GM12864 (cell line): ENCODE data around the gene NUP98.

ENCODE experiments used
- DNase-seq: peaks from one replicate; pipeline ENCODE4 v3.0.0-alpha.2; 2011; ENCODE audit warnings: low read depth
- H3K4me3 ChIP-seq: 2 replicates; pipeline ENCODE4 v1.5.1; 2011; ENCODE audit warnings: mild to moderate bottlenecking, low read depth, low read length, control low read depth
- TF ChIP-seq, protein P1 (sequence below): IDR thresholded peaks from 2 replicates; pipeline ENCODE4 v1.5.1; 2011; ENCODE audit warnings: low read depth, mild to moderate bottlenecking, moderate library complexity, low read length, control low read depth, inconsistent platforms; ENCODE audit errors: missing control alignments

NUP98 gene

GRCh38 chr11:3810446-3810845 lies 13.1 kb upstream of the NUP98 start:
- TF ChIP-seq, protein P1, sequence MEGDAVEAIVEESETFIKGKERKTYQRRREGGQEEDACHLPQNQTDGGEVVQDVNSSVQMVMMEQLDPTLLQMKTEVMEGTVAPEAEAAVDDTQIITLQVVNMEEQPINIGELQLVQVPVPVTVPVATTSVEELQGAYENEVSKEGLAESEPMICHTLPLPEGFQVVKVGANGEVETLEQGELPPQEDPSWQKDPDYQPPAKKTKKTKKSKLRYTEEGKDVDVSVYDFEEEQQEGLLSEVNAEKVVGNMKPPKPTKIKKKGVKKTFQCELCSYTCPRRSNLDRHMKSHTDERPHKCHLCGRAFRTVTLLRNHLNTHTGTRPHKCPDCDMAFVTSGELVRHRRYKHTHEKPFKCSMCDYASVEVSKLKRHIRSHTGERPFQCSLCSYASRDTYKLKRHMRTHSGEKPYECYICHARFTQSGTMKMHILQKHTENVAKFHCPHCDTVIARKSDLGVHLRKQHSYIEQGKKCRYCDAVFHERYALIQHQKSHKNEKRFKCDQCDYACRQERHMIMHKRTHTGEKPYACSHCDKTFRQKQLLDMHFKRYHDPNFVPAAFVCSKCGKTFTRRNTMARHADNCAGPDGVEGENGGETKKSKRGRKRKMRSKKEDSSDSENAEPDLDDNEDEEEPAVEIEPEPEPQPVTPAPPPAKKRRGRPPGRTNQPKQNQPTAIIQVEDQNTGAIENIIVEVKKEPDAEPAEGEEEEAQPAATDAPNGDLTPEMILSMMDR: no peak
- no peak overlapping the region for H3K4me3 ChIP-seq
- DNase-seq: no peak

DNA sequence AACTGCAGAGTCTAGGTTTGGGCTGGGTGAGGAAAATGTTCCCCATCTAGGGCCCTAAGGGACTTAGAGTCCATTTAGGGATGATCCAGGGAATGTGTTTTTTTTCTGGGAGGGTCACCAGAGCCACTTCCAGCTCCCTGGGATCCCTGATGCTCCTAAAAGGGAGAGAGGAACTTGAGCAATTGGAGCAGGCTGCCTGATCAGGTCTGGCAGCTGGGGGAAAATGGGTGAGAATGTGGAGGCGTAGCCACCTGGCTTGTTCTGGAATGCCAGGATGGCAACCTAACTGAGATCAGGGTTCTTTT lies 12.2 kb upstream of the NUP98 start:
- no peak overlapping the region for H3K4me3 ChIP-seq
- TF ChIP-seq, protein P1: no peak
- no peak for DNase-seq

DNA sequence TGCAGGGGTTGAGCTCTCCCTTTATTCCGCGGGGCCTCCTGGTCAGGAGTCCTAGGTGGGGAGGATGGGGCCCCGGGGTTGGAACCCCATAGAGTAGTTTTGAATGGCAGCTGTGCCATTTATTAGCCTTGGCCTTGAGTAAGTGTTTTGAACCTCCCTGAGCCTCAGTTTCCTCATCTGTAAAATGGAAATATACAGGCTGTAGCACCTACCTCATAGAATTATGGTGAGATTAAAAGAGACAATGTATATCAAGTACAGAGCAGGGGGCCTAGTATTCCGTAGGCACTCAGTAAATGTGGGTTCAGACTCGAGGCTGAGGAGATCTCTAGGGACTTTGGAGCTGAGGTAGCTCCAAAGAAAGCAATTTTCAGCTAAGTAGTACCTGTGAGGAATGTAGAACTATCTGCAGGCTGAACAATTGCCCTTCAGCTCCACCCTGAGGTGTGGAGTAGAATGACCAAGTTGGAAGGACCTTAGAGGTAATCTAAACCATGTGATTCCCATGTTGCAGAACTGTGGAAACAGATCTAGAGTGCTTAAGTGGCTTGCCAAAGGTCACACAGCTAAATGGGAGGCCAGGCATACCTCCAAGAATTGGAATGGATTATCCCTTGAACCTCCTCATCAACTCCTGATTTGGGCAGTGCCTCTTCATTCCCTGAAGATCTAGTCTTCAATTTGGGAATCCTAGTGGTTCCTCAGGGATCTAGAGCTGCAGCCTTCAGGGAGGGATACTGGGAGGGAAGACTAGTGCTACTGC lies 11.7 kb upstream of the NUP98 start:
- peak overlapping the region; percentile 92 for H3K4me3 ChIP-seq
- DNase-seq: no peak
- TF ChIP-seq, protein P1: peak; percentile 68

DNA sequence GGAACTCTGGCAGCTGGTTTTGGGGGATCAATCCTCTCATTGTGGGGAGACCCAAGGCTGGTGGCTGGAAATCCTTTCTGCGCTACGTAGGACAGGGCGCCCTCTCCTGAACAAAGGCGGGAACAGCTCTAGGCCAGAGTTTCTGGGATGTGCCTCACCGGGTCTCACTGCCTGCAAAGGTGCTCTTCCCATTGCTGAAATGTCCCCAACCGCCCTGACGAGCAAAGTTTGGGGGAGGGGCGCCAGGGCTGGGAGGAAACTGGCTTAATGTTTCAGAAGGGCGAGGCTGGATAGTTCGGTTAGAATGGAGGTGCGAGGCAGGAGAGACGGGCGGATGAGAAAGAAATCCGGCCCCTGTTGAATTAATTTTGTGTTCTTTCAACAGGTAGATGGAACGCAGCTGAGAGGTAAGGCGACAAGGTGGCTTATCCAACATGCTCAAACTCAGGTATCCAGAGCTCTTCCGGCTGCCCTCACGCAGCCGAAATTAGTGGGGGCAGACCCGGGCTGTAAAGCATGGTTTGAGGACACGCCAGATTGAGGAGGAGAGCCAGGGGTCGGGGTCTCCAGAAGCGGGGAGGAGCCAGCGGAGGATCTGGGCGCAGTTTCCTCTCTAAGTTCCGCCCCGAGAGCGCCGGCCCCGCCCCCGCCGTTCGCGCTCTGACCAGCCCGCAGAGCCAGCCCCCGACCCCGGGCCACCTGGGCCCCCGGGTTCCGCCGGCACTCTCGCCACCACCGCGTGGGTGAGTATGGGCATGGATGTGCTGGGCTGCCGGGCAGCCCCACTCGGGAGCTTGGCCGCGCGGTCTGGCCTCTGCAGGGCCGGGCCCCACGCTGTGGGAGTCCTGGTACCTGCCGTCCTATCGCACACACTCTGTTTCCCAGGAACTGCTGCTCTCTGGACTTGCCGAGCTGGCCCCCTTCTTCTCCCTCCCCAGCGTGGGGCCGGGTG lies 10.8 kb upstream of the NUP98 start, which contains the start of gene PGAP2:
Gene PGAP2, plus strand, starts transcription at position 652 of the 952 bp plus-strand sequence. CDS start 2,700 bp downstream, outside the sequence.
- TF ChIP-seq, protein P1: peak; percentile 79
- DNase-seq: no peak
- H3K4me3 ChIP-seq: peak within 1 kb of the TSS; percentile 92

DNA sequence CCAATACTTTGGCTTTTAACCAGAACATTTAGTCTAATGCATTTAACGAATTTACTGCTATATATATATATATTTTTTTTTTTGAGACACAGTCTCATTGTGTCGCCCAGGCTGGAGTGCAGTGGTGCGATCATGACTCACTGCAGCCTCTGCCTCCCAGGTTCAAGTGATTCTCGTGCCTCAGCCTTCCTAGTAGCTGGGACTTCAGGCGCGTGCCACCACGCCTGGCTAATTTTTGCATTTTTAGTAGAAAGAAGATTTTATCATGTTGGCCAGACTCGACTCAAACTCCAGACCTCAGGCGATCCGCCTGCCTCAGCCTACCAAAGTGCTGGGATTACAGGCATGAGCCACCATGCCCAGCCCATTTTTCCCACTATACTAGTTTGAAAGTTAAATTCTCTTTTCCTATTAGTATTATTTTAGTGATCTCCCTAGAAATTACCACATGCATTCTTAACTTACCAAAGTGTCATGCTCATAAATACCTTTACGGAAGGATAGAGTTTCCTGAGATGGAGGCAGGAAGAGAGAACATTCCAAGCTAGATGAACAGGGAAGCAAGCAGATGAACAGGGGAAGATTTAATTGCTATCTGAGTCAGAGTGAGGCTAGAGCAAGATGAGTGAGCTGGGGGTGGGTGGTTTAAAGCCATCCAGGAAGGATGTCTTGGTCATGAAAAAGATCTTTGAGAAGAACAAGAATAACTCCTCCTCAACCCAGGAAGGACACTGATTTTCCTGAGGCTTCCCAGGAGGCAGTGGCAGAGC lies 6.6 kb upstream of the NUP98 start:
- TF ChIP-seq, protein P1: no peak
- no peak for DNase-seq
- no peak overlapping the region for H3K4me3 ChIP-seq

DNA sequence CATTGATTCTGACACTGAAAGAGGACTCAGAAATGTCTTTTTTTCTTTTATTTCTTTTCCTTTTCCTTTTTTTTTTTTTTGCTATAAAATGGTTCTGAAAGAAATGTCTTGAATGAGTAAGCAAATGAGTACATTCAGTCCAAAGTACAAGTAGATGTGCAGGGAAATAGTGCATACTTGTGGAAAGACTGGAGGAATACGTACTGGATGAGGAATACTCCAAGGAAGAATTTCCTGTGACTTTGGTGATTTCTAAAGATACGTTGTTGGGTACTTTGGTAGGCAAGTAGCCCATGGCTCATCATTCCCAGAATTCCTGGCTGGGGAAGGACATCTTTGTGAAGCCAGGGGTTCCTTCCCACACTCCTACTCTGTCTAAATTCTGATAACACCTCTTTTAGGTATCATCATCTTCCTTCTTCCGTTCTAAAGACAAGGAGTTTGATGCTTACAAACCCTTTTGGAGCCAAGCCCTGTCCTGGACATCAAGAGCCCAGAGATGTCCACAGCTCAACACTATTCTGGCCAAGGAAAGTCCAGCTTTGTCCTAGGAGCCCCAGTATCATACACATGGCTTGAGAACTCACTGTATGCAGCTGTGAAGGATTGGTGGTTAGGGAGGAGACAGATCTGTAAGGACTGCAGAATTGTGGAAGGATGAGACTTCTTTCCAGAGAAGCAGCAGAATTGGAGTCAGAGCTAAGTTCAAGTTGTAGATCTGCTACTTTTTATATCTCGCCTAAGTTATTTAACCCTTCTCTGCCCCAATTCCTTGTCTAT lies 4.8 kb upstream of the NUP98 start:
- H3K4me3 ChIP-seq: no peak overlapping the region
- TF ChIP-seq, protein P1: no peak
- DNase-seq: no peak
